ENCODE measurements around the gene HOXC12. TPM values are rescaled to one million over a fixed set of nuclear protein-coding genes. Genes with fewer than 3 reads are reported as not detected.
A peak's percentile ranks its signal among the peaks of the same experiment; 100 is the strongest.

HOXC12 gene
- polyA plus RNA-seq, 1 of the 3 experiments (the other 2 are of a cell fraction) = not detected

DNA sequence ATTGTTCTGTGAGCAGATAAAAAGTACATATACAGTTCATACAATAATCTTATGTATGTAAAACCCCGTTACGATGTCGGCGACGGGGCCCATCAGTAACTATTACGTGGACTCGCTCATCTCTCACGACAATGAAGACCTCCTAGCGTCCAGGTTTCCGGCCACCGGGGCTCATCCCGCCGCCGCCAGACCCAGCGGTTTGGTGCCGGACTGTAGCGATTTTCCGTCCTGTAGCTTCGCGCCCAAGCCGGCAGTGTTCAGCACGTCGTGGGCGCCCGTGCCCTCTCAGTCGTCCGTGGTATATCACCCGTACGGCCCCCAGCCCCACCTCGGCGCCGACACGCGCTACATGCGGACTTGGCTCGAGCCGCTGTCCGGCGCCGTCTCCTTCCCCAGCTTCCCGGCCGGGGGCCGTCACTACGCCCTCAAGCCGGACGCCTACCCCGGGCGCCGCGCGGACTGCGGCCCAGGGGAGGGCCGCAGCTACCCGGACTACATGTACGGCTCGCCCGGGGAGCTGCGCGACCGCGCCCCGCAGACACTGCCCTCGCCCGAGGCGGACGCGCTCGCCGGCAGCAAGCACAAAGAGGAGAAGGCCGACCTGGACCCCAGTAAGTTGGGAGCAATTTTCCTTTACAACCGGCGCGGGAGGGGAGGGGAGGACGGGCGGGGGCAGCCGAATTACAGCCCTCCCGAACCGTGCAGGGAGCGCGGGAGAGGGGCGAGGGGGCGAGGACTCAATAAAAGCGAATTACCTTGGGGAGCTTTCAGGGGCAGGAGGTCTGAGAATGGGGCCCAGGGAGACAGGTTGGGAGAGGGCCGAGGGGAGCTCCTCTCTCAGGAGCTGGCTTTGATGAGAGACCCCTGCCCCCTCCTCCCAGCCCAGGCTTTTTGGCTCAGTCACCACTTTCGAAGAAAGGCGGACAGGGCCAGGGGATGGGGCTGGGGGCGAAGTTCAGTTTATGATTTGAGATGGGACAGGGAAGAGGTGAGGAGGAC lies 45.7 kb downstream of the HOXC12 start, which contains the start of gene HOXC9:
Gene HOXC9 (plus strand): TSS at position 46 of the 999 bp plus-strand sequence. CDS start 28 bp downstream, at position 74.
- H3K79me2 ChIP-seq (ENCODE audit: insufficient read depth) = no peaks in the 10 kb centered on the region
- H3K27ac ChIP-seq (ENCODE audit: low read depth in 2 of 2, low read length in 1 of 2) = peak within 1 kb of the TSS; percentile 24 to 78; a peak in 3 of 4 replicates
- peak; percentile 75 for DNase-seq
- POLR2A ChIA-PET = interaction anchor here (0.7 to 2.1 kb wide), 5 partner anchors 12 to 207 kb away, joined by 3 to 5 read pairs (median 3); no protein-coding TSS in a partner anchor
- H3F3A ChIP-seq (replicated peaks; ENCODE audit: insufficient read depth) = no peaks in the 10 kb centered on the region
- no peaks in the 10 kb centered on the region for H3K36me3 ChIP-seq (replicated peaks in 1 of 2; ENCODE audit: control insufficient read depth in 1 of 2, insufficient read depth in 2 of 2, low read length in 1 of 2)
- 7% methylated on average over 23 of the region's 87 CpGs for WGBS (ENCODE audit: low lambda C conversion rate)
- H2AFZ ChIP-seq (ENCODE audit: low read depth) = peak within 1 kb of the TSS; percentile 100
- no peaks in the 10 kb centered on the region for H3K9me3 ChIP-seq
- no peaks in the 10 kb centered on the region for H3K9me2 ChIP-seq
- H3K27me3 ChIP-seq (ENCODE audit: insufficient read depth) = peaks cover 21% of the 10 kb centered on the region
- CTCF ChIA-PET = interaction anchor here (0.7 to 24.5 kb wide), 23 partner anchors 9 to 399 kb away, joined by 3 to 568 read pairs (median 5); partner anchors contain the start of genes HOXC10, HOXC5 and SMUG1
- H3K4me2 ChIP-seq = peak within 1 kb of the TSS; percentile 99
- peak within 1 kb of the TSS; percentile 76 to 80 for H3K4me3 ChIP-seq (ENCODE audit: low read depth in 2 of 2, low read length in 1 of 2)
- no peak for TF ChIP-seq EZH2phosphoT487 (IDR thresholded peaks at IDR 0.05; ENCODE audit: borderline replicate concordance, low read depth)
- TF ChIP-seq, protein P1, sequence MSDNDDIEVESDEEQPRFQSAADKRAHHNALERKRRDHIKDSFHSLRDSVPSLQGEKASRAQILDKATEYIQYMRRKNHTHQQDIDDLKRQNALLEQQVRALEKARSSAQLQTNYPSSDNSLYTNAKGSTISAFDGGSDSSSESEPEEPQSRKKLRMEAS (IDR thresholded peaks at IDR 0.05; ENCODE audit: low read depth) = peak; percentile 71
- TF ChIP-seq TAF1 (IDR thresholded peaks at IDR 0.05; ENCODE audit: borderline replicate concordance, low read depth, low read length) = 0 out of 2 replicates have a peak, but pooled peaks have one; percentile 8
- TF ChIP-seq, protein P2, sequence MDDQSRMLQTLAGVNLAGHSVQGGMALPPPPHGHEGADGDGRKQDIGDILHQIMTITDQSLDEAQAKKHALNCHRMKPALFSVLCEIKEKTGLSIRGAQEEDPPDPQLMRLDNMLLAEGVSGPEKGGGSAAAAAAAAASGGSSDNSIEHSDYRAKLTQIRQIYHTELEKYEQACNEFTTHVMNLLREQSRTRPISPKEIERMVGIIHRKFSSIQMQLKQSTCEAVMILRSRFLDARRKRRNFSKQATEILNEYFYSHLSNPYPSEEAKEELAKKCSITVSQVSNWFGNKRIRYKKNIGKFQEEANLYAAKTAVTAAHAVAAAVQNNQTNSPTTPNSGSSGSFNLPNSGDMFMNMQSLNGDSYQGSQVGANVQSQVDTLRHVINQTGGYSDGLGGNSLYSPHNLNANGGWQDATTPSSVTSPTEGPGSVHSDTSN (IDR thresholded peaks at IDR 0.05) = no peak
- TF ChIP-seq FOSL2 (IDR thresholded peaks at IDR 0.05; ENCODE audit: borderline replicate concordance, low read depth) = no peak
- no peak for TF ChIP-seq NRF1 (IDR thresholded peaks at IDR 0.05; ENCODE audit: low read depth, low read length)
- peaks cover 0 to 15% of the 10 kb centered on the region in 2 experiments; a peak in 2 of 4 replicates for H3K4me1 ChIP-seq (ENCODE audit: control insufficient read depth in 1 of 2, insufficient read depth in 2 of 2, low read depth in 1 of 2, low read length in 1 of 2)
- peak within 1 kb of the TSS; percentile 89 for H3K9ac ChIP-seq
- no peaks in the 10 kb centered on the region for H4K20me1 ChIP-seq (ENCODE audit: insufficient read depth)

DNA sequence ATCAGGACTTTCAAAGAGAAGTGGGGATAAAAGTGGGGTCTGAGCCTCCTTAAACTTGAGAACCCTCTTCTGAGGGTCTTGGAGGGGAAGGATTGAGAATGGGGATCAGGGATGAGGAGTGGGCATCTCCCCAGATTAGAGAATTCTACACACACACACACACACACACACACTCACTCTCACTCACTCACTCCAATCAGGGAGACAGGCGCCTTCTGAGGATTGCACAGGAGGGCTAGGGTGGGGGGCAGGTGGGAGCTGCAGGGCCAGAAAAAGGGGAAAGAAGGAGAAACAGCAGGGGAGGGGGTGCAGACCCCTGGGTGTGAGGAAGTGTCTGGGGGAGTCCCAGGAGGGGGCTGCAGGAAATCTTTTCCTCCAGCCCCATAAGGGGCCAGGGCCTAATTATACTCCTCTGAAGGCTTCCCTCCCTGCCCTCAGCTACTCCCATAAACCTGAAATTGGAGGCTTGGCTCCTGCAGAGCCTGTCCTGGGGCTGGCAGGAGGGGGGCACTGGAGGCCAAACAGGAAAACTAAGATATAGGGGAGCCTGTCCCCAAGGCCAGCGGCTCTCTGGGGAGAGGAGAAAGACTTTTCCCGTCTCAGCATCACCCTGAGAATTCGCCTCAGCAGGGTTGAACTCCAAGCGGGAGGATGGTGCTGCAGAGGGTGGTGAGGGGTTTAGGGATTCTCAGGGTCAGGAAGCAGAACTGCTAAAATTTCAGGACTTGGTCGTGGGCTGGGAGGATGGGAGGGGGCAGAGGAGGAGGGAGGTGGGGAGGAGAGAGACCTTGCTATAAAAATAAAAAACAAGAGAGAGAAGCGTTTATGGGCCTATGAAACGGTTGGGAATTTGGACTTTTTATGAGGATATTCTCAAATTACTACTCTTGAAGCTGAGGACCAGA lies 46.8 kb downstream of the HOXC12 start:
- peak overlapping the region; percentile 99; the same call in 1 of the 2 replicates for H3K4me2 ChIP-seq
- no peaks in the 10 kb centered on the region for H3K9me2 ChIP-seq
- H4K20me1 ChIP-seq (ENCODE audit: insufficient read depth) = no peaks in the 10 kb centered on the region
- no peaks in the 10 kb centered on the region for H3K79me2 ChIP-seq (ENCODE audit: insufficient read depth)
- no peaks in the 10 kb centered on the region for H3K36me3 ChIP-seq (replicated peaks in 1 of 2; ENCODE audit: control insufficient read depth in 1 of 2, insufficient read depth in 2 of 2, low read length in 1 of 2)
- no peak overlapping the region; the same call in 1 of the 2 replicates for H3K9ac ChIP-seq
- ChIA-PET POLR2A (interaction anchor here (2.1 kb wide), 1 partner anchor 13 kb away, joined by 5 read pairs; no protein-coding TSS in a partner anchor), CTCF (interaction anchor here (1.3 to 24.5 kb wide), 9 partner anchors 10 to 367 kb away, joined by 3 to 568 read pairs (median 57); partner anchors contain the start of genes HOXC10 and SMUG1)
- H2AFZ ChIP-seq (ENCODE audit: low read depth) = no peak overlapping the region
- H3K27ac ChIP-seq (ENCODE audit: low read depth in 2 of 2, low read length in 1 of 2) = no peak overlapping the region
- H3F3A ChIP-seq (replicated peaks; ENCODE audit: insufficient read depth) = no peaks in the 10 kb centered on the region
- TF ChIP-seq RAD21 (IDR thresholded peaks at IDR 0.05; ENCODE audit: low read length) = no peak
- TF ChIP-seq, protein P3, sequence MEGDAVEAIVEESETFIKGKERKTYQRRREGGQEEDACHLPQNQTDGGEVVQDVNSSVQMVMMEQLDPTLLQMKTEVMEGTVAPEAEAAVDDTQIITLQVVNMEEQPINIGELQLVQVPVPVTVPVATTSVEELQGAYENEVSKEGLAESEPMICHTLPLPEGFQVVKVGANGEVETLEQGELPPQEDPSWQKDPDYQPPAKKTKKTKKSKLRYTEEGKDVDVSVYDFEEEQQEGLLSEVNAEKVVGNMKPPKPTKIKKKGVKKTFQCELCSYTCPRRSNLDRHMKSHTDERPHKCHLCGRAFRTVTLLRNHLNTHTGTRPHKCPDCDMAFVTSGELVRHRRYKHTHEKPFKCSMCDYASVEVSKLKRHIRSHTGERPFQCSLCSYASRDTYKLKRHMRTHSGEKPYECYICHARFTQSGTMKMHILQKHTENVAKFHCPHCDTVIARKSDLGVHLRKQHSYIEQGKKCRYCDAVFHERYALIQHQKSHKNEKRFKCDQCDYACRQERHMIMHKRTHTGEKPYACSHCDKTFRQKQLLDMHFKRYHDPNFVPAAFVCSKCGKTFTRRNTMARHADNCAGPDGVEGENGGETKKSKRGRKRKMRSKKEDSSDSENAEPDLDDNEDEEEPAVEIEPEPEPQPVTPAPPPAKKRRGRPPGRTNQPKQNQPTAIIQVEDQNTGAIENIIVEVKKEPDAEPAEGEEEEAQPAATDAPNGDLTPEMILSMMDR (IDR thresholded peaks at IDR 0.05) = no peak
- TF ChIP-seq ELF1 (IDR thresholded peaks at IDR 0.05) = no peak
- no peak for TF ChIP-seq RFX5 (IDR thresholded peaks at IDR 0.05; ENCODE audit: low read length)
- no peak for TF ChIP-seq GATA2 (CRISPR knock-in tag; IDR thresholded peaks at IDR 0.05)
- TF ChIP-seq TAF1 (IDR thresholded peaks at IDR 0.05; ENCODE audit: borderline replicate concordance, low read depth, low read length) = no peak
- TF ChIP-seq, protein P4, sequence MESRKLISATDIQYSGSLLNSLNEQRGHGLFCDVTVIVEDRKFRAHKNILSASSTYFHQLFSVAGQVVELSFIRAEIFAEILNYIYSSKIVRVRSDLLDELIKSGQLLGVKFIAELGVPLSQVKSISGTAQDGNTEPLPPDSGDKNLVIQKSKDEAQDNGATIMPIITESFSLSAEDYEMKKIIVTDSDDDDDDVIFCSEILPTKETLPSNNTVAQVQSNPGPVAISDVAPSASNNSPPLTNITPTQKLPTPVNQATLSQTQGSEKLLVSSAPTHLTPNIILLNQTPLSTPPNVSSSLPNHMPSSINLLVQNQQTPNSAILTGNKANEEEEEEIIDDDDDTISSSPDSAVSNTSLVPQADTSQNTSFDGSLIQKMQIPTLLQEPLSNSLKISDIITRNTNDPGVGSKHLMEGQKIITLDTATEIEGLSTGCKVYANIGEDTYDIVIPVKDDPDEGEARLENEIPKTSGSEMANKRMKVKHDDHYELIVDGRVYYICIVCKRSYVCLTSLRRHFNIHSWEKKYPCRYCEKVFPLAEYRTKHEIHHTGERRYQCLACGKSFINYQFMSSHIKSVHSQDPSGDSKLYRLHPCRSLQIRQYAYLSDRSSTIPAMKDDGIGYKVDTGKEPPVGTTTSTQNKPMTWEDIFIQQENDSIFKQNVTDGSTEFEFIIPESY (IDR thresholded peaks at IDR 0.05; ENCODE audit: borderline replicate concordance, low read depth) = no peak
- TF ChIP-seq TCF12 (IDR thresholded peaks at IDR 0.05) = no peak
- WGBS (ENCODE audit: low lambda C conversion rate) = 88% methylated on average over 8 of the region's 8 CpGs
- DNase-seq = no peak
- H3K27me3 ChIP-seq (ENCODE audit: insufficient read depth) = peaks cover 13% of the 10 kb centered on the region; the same call in 1 of the 2 replicates
- H3K9me3 ChIP-seq = no peaks in the 10 kb centered on the region
- peaks cover 0 to 18% of the 10 kb centered on the region in 2 experiments; a peak in 2 of 4 replicates for H3K4me1 ChIP-seq (ENCODE audit: control insufficient read depth in 1 of 2, insufficient read depth in 2 of 2, low read depth in 1 of 2, low read length in 1 of 2)
- peak overlapping the region in 1 of 2 experiments; percentile 80; a peak in 1 of 4 replicates for H3K4me3 ChIP-seq (ENCODE audit: low read depth in 2 of 2, low read length in 1 of 2)
